ENCODE data around the gene PRSS27. TPM values are rescaled to one million over a fixed set of nuclear protein-coding genes. Genes with fewer than 3 reads are reported as not detected.

The PRSS27 gene
- total and polyA plus RNA-seq, 2 of the 4 experiments (the other 2 are of a cell fraction), result under 0.01 to 0.58 TPM

DNA sequence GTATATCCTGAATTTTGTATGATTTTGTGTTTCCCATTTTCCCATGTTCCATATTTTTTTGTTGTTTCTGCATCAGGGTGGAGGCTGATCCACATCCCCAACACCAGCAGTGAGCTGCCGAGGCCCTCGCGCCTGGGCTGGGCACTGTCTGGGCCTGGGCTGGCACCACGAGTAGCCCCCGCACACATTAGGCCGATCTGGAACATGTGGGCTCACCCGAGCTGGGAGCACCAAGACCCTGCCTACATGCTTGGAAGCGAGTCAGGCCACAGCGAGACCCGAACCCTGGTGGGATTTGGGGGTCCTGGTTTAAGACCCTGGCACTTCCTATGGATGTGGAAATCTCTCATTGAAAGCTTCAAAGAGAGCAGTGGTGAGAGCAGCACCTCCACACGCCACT lies 29.2 kb downstream of the PRSS27 start:
- H3K79me1 ChIP-seq (ENCODE audit: low read depth in 1 of 2, low read length in 2 of 2), result peaks cover 10 to 51% of the 10 kb centered on the region in 2 experiments
- H3K9me1 ChIP-seq (ENCODE audit: insufficient read depth, low read length), result peaks cover 10% of the 10 kb centered on the region
- no peak overlapping the region for H2BK5ac ChIP-seq (ENCODE audit: low read depth, low read length, poor library complexity, severe bottlenecking)
- no peak overlapping the region for H3K23ac ChIP-seq (ENCODE audit: low read depth, low read length)
- no peak for TF ChIP-seq POLR2A (IDR thresholded peaks at IDR 0.05; ENCODE audit: low read depth, low read length)
- no peak for TF ChIP-seq NFE2L2 (IDR thresholded peaks at IDR 0.05; ENCODE audit: low read depth, low read length)
- TF ChIP-seq CTCF (conservative IDR thresholded peaks at IDR 0.05; ENCODE audit: low read depth, low read length), result no peak
- no peak overlapping the region for H3K4me2 ChIP-seq (ENCODE audit: low read depth, low read length)
- no peak overlapping the region for H4K91ac ChIP-seq (ENCODE audit: insufficient read depth, low read depth, low read length)
- CTCF ChIA-PET, result no interaction called here
- 95% methylated on average over 4 of the region's 11 CpGs; no CpG with 5 or more reads in 1 of the 2 experiments for WGBS, 2 experiments (ENCODE audit: extremely low coverage in 2 of 2, insufficient read length in 1 of 2)
- no peak overlapping the region for H3K56ac ChIP-seq (ENCODE audit: extremely low read depth, insufficient read depth, low read length)
- no peak overlapping the region for H4K5ac ChIP-seq (ENCODE audit: low read depth, low read length)
- no peak overlapping the region for H3K27ac ChIP-seq (ENCODE audit: insufficient read depth, low read length)
- dilution Hi-C loops (cut with HindIII; ENCODE audit: low sequenced_read_pairs, unreplicated experiment) (no loop called here), in situ Hi-C loops (cut with MboI; ENCODE audit: low sequenced_read_pairs) (no loop called here), intact Hi-C loops (cut with micrococcal nuclease) (no loop called here)
- ATAC-seq (ENCODE audit: low read depth) (no peak), DNase-seq (no peak)
- no peak overlapping the region for H3K4ac ChIP-seq (ENCODE audit: low read depth, low read length)
- H3K4me3 ChIP-seq (ENCODE audit: insufficient read depth, low read depth, low read length), result no peak overlapping the region
- no TSS peak for BruUV-seq (replicated peaks)
- H3K9ac ChIP-seq (ENCODE audit: low read depth, low read length), result no peak overlapping the region
- H3K4me1 ChIP-seq (ENCODE audit: control insufficient read depth, insufficient read depth, low read length), result peaks cover 6% of the 10 kb centered on the region; the same call in 1 of the 2 replicates
- H3K9me3 ChIP-seq (ENCODE audit: control insufficient read depth, insufficient read depth, low read length), result no peaks in the 10 kb centered on the region
- H2BK120ac ChIP-seq (ENCODE audit: low read depth, low read length), result no peak overlapping the region
- peaks cover 7% of the 10 kb centered on the region; the same call in 1 of the 2 replicates for H3K36me3 ChIP-seq (ENCODE audit: control insufficient read depth, insufficient read depth, low read length)
- H2AK9ac ChIP-seq (replicated peaks; ENCODE audit: low read depth, low read length, poor library complexity), result no peak overlapping the region
- no peak overlapping the region for H2AFZ ChIP-seq (replicated peaks; ENCODE audit: low read length, poor library complexity)
- no peaks in the 10 kb centered on the region for H3K27me3 ChIP-seq (ENCODE audit: control insufficient read depth, insufficient read depth, low read length)
- no peak overlapping the region for H3K14ac ChIP-seq (replicated peaks; ENCODE audit: low read depth, low read length)
- no peak overlapping the region for H4K8ac ChIP-seq (ENCODE audit: low read depth in 2 of 2, low read length in 2 of 2)
- H2AK5ac ChIP-seq (ENCODE audit: low read depth, low read length), result no peak overlapping the region
- POLR2A ChIA-PET (ENCODE audit: unreplicated experiment), result no interaction called here
- H2BK15ac ChIP-seq (ENCODE audit: low read depth, low read length), result no peak overlapping the region
- no peak overlapping the region for H2BK20ac ChIP-seq (ENCODE audit: low read depth, low read length)
- no peak overlapping the region for H3K18ac ChIP-seq (ENCODE audit: low read depth, low read length)
- H4K20me1 ChIP-seq (ENCODE audit: insufficient read depth, low read length), result peaks cover 53% of the 10 kb centered on the region
